Calu3 (cell line): Measurements from ENCODE around the gene ACTN1. TPM values are rescaled to one million over a fixed set of nuclear protein-coding genes. Genes with fewer than 3 reads are reported as not detected.

ENCODE experiments used
- BruUV-seq: library from RNA; stranded (reverse); fragments of 400-500 nt; replicated peaks from 2 replicates; lab custom pipeline; 2021; lab: Mats Ljungman, UMichigan
- CTCF ChIA-PET: fragments of 300-600 bp; sonication (Branson Sonifier 250); formaldehyde crosslinking; loops from one replicate; lab custom pipeline; 2022; ENCODE audit warnings: antibody characterized with exemption; lab: Charles Lee
- DNase-seq: peaks from one replicate; pipeline ENCODE4 v3.0.0; 2022
- H3K27ac Mint-ChIP-seq: one replicate; pipeline ENCODE4 v1.8.0; 2022; ENCODE audit warnings: mixed read lengths; ENCODE audit not compliant: unreplicated experiment
- H3K27me3 Mint-ChIP-seq: one replicate; pipeline ENCODE4 v1.8.0; 2022; ENCODE audit warnings: mixed read lengths; ENCODE audit not compliant: unreplicated experiment
- H3K36me3 Mint-ChIP-seq: one replicate; pipeline ENCODE4 v1.8.0; 2022; ENCODE audit warnings: mild to moderate bottlenecking, moderate library complexity, mixed read lengths; ENCODE audit not compliant: insufficient read depth, unreplicated experiment
- H3K4me1 Mint-ChIP-seq: one replicate; pipeline ENCODE4 v1.8.0; 2022; ENCODE audit warnings: mild to moderate bottlenecking, low read depth, mixed read lengths; ENCODE audit not compliant: unreplicated experiment
- H3K4me3 Mint-ChIP-seq: one replicate; pipeline ENCODE4 v1.8.0; 2022; ENCODE audit warnings: mild to moderate bottlenecking, low read depth, moderate library complexity, mixed read lengths; ENCODE audit not compliant: unreplicated experiment
- H3K9me3 Mint-ChIP-seq: one replicate; pipeline ENCODE4 v1.8.0; 2022; ENCODE audit warnings: low read depth, mixed read lengths; ENCODE audit not compliant: unreplicated experiment
- CTCF ChIP-seq: fragments of 200-600 bp; IDR thresholded peaks from one replicate; pipeline ENCODE4 v1.8.0; 2022; ENCODE audit warnings: antibody characterized with exemption; ENCODE audit not compliant: unreplicated experiment
- intact Hi-C: fragments of 100-400 bp; cut with micrococcal nuclease; formaldehyde crosslinking; loops from one replicate; pipeline ENCODE4 v1.10.0; 2022; ENCODE audit not compliant: unreplicated experiment
- total RNA-seq: library from RNA; stranded (reverse); gene quantifications from 2 replicates; pipeline ENCODE4 v1.2.3, GENCODE V29; 2022

The ACTN1 gene
- total RNA-seq, 1 experiment from 2014 or later = 326 TPM

DNA sequence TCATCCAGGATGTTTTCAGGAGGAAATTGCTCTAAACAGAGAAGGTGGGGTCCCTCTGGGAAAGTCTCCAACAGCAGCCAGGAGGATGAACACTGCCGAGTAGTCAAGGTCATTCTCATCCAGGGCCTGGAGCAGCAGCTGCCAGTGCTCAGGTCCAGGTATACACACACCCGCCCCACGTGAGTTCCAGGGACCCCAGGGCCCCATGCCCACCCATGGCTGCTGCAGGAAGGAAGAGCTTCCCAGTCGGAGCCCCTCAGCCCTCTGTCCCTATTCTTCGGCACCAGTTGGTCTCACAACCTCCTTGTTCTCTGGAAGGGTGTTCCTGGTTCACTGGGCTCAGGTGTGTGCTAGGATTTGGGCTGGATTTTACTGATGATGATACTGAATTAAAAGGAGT lies 72.7 kb downstream of the ACTN1 start:
- intact Hi-C loops = no loop called here
- Mint-ChIP-seq H3K27ac (no peak overlapping the region), H3K9me3 (no peaks in the 10 kb centered on the region), H3K27me3 (no peaks in the 10 kb centered on the region), H3K4me1 (no peaks in the 10 kb centered on the region), H3K4me3 (no peak overlapping the region), H3K36me3 (peaks cover 82% of the 10 kb centered on the region)
- no peak for DNase-seq
- TF ChIP-seq CTCF = no peak
- CTCF ChIA-PET = no interaction called here
- no TSS peak for BruUV-seq

- no peaks in the 10 kb centered on the region for H3K9me3 Mint-ChIP-seq
- CTCF ChIA-PET = interaction anchor here (0.7 kb wide), 1 partner anchor 11 kb away, joined by 4 read pairs; no protein-coding TSS in a partner anchor
- no peaks in the 10 kb centered on the region for H3K4me1 Mint-ChIP-seq
- peaks cover 81% of the 10 kb centered on the region for H3K36me3 Mint-ChIP-seq
- BruUV-seq = no TSS peak
- no peak overlapping the region for H3K27ac Mint-ChIP-seq
- intact Hi-C loops = no loop called here
- DNase-seq = no peak
- no peak for TF ChIP-seq CTCF
- H3K4me3 Mint-ChIP-seq = no peak overlapping the region
- no peaks in the 10 kb centered on the region for H3K27me3 Mint-ChIP-seq
Measured at GRCh38 chr14:68905107-68905895, 73.8 kb downstream of the ACTN1 start.

DNA sequence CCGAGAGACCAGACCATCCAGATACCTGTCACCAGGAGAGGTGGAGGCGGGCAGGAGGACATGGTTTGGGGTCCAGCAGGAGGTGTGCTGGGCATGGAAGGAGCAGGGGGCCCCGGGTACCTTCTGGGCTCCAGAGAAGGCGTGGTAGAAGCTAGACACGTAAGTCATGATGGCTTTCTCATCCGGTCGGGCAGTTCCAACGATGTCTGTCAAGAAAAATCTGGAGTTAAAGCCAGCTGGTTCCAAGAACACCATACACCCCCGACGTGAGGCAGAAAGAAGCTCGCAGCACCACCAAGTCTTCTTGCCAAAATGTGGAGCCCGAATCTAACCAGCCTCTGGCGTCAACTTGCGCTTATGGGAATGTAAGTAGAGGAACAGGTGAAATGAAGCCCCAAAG lies 76.7 kb downstream of the ACTN1 start:
- CTCF ChIA-PET = no interaction called here
- no peak overlapping the region for H3K4me3 Mint-ChIP-seq
- no peaks in the 10 kb centered on the region for H3K27me3 Mint-ChIP-seq
- H3K4me1 Mint-ChIP-seq = no peaks in the 10 kb centered on the region
- BruUV-seq = no TSS peak
- no peak overlapping the region for H3K27ac Mint-ChIP-seq
- H3K36me3 Mint-ChIP-seq = peaks cover 76% of the 10 kb centered on the region
- DNase-seq = no peak
- intact Hi-C loops = no loop called here
- H3K9me3 Mint-ChIP-seq = no peaks in the 10 kb centered on the region
- TF ChIP-seq CTCF = no peak

DNA sequence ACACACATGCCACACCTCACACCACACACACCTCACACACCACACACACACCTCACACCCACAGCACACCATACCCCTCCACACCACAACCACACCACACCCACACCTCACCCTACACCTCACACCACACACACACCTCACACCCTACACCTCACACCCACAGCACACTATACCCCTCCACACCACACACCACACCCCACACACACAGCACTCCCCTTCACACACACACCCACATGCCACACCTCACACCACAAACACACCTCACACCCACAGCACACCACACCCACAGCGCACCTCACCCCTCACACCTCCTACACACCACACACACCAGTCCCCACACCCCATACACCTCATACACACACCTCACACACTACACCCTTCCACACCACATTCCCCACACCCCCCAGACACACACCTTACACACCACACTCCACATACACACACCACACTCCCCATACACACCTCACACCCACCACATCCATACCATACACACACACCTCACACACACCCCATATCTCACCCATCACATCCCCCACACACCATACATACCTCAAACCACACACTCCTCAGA lies 80.0 kb downstream of the ACTN1 start:
- DNase-seq = no peak
- no peaks in the 10 kb centered on the region for H3K9me3 Mint-ChIP-seq
- no peak overlapping the region for H3K4me3 Mint-ChIP-seq
- CTCF ChIA-PET = no interaction called here
- intact Hi-C loops = no loop called here
- BruUV-seq = no TSS peak
- H3K27ac Mint-ChIP-seq = peak overlapping the region; percentile 45
- H3K27me3 Mint-ChIP-seq = no peaks in the 10 kb centered on the region
- TF ChIP-seq CTCF = no peak
- no peaks in the 10 kb centered on the region for H3K4me1 Mint-ChIP-seq
- H3K36me3 Mint-ChIP-seq = peaks cover 62% of the 10 kb centered on the region
